Measurements from ENCODE around the gene RFTN1.

DNA sequence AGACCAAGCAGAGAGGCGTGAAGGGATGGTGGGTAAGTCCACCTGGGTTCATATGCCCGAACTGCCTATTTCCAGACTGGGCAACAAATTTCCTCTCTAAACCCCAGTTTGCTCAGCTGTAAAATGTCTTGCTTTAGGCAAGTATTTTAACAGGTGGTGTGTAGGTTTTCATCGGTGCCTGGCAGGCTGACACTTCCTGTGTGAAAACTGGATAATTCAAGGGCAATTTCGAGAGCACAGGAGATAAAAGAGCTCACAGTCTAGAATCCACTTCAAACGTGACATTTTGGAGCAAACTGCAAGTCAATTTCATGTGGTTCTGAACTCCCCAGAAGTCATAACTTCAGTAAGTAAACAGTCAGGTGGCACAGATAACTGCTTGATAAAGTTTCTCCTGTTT lies 136.3 kb downstream of the RFTN1 start:
- TF ChIP-seq CTCF (IDR thresholded peaks at IDR 0.05) (no peak), EZH2 (IDR thresholded peaks at IDR 0.05; ENCODE audit: borderline replicate concordance, insufficient read depth, low read depth, low read length, poor library complexity, severe bottlenecking) (no peak)
